OCI-LY3 (cell line): ENCODE data around the gene PRSS56.

Source experiments
- EZH2phosphoT487 ChIP-seq: fragments of 200-600 bp; shearing (Covaris generic); IDR thresholded peaks from 2 replicates; pipeline ENCODE4 v1.6.1; 2018; ENCODE audit warnings: antibody characterized with exemption, mixed run types, low read depth
- TF ChIP-seq, protein P1 (sequence below): fragments of 200-600, 300-600 bp; sonication (generic); IDR thresholded peaks from 2 replicates; pipeline ENCODE4 v1.5.1; 2014; ENCODE audit warnings: antibody characterized with exemption, low read length, low read depth

DNA sequence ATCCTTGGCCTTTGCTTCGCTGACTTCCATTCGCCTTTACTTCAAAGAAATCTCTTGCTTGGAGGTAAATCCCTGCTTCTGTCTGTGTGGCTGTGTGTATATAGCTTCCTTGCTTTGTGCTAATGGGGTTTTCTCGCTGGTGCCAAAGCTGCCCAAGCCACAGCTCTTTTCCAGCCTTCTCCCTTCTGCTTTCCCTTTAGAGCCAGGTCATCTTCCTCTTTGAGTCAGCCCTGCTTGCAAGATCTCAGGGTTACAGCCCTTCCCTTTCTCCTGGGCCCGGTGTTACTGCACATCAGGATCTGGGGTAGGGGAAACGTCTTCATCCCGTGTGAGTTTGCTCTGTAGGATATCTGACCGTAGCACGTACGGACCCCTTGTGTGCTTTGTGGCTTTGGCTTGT lies 49.4 kb downstream of the PRSS56 start:
- TF ChIP-seq, protein P1, sequence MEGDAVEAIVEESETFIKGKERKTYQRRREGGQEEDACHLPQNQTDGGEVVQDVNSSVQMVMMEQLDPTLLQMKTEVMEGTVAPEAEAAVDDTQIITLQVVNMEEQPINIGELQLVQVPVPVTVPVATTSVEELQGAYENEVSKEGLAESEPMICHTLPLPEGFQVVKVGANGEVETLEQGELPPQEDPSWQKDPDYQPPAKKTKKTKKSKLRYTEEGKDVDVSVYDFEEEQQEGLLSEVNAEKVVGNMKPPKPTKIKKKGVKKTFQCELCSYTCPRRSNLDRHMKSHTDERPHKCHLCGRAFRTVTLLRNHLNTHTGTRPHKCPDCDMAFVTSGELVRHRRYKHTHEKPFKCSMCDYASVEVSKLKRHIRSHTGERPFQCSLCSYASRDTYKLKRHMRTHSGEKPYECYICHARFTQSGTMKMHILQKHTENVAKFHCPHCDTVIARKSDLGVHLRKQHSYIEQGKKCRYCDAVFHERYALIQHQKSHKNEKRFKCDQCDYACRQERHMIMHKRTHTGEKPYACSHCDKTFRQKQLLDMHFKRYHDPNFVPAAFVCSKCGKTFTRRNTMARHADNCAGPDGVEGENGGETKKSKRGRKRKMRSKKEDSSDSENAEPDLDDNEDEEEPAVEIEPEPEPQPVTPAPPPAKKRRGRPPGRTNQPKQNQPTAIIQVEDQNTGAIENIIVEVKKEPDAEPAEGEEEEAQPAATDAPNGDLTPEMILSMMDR = no peak
- TF ChIP-seq EZH2phosphoT487 = no peak
